DMS 273 (cell line): ENCODE measurements around the gene AQP6.
"Not testable (repeated sequence)": the region's sequence is repeated elsewhere in the genome, so short reads cannot be mapped to it uniquely, and the experiment has no call there.

Experiments
- DNase-seq: peaks from one replicate; lab custom pipeline; 2025; ENCODE audit not compliant: unreplicated experiment; lab: John Stamatoyannopoulos, UW

The AQP6 gene

DNA sequence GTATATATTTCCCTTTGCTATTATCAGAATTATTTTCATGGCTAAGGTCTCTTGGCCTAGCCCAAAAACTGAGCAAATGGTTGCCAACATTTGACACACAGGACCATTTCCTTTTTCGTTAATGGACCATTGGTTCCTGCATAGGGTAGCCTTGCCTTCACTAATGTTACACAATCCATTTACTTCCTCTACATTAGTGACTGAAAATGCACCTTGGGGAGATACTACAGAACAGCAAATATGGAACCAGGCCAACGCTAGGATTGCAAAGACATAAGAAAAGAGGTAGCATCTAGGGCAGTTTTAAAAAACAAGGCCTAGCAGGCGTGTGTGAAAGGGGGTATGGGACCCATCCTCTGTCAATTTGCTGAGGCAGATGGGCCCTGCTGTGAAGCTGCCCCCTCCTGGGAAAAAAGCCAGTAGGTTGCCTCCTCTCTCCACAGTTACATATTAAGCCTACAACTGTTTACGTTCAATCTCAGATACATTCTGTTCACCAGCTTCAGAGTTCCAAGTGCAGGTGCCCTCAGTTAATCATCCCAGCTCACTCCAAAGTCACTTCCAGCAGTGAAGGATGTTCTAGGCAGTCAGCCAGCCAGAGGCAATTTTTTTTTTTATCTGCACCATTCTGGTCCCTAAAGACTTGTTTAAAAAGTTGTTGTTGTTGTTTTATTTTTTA, 15.0 kb downstream of the AQP6 start:
- DNase-seq: peak; percentile 71

- DNase-seq: not testable (repeated sequence)
Observed at GRCh38 chr12:49989400-49989799, 16.7 kb downstream of the AQP6 start.

DNA sequence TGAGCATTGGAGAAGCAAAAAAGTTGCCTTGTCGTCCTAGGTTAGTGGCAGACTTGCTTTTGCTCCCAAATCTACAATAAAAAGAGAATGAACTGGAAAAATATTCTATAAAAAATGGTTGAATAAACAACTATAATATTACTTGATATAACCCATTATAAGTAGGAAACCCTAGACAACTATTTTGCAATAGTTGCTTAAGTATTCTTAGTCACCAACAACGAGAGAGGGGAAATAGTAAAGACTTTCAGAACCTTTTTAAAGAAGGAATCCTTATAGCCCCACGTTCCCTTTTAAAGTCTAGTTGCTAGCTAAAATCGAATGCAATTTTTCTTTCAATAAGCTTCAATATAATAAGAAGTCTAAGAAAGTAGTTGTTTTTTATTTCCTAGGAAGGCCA, 17.5 kb downstream of the AQP6 start:
- DNase-seq: no peak

- DNase-seq: no peak
Observed at GRCh38 chr12:49998453-49998852, 25.7 kb downstream of the AQP6 start.

DNA sequence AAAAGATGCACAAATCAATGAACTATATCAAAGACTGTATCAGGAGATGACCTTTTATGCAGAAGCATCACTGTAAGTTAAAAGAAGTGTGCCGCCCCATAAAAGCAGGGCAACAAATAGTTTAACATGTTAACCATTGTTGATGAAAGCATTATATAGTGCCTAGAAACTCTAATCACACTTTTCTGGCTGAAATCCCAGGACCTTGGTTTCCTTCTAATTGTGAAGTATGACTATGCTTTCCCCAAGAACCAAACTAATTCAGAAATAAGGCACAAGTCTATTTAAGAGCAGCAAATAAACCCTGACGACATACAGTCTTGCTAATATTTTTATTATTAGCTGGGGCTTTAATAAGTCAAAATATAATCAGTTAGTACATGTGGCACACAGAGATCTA, 30.8 kb downstream of the AQP6 start:
- no peak for DNase-seq

- DNase-seq: no peak
Observed at GRCh38 chr12:50004696-50005095, 31.9 kb downstream of the AQP6 start.

DNA sequence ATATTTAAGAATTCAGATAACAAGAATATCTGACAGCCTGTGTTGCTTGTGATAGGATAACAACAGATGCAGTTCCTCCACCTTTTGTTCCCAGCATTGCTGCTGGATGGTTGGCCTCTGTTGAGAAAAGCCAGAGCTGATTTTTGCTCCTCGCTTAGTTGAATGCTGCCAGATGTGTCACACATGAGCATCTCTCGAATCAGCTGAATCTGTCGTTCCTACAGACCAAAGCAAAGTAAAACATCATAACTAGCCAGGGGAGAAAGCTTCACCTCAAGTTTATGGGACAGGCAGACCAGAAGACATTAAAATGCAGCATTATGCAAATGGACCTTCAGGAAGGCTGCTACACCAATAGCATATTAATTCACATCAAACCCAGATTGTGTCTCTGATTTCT, 32.4 kb downstream of the AQP6 start:
- DNase-seq: no peak

- DNase-seq: no peak
Observed at GRCh38 chr12:50006280-50006679, 33.5 kb downstream of the AQP6 start.

GRCh38 chr12:50006754-50007442, 34.2 kb downstream of the AQP6 start:
- peak; percentile 78 for DNase-seq

- DNase-seq: no peak
Observed at GRCh38 chr12:50013361-50014147, 40.8 kb downstream of the AQP6 start.

- no peak for DNase-seq
Observed at GRCh38 chr12:50014342-50014741, 41.6 kb downstream of the AQP6 start.

DNA sequence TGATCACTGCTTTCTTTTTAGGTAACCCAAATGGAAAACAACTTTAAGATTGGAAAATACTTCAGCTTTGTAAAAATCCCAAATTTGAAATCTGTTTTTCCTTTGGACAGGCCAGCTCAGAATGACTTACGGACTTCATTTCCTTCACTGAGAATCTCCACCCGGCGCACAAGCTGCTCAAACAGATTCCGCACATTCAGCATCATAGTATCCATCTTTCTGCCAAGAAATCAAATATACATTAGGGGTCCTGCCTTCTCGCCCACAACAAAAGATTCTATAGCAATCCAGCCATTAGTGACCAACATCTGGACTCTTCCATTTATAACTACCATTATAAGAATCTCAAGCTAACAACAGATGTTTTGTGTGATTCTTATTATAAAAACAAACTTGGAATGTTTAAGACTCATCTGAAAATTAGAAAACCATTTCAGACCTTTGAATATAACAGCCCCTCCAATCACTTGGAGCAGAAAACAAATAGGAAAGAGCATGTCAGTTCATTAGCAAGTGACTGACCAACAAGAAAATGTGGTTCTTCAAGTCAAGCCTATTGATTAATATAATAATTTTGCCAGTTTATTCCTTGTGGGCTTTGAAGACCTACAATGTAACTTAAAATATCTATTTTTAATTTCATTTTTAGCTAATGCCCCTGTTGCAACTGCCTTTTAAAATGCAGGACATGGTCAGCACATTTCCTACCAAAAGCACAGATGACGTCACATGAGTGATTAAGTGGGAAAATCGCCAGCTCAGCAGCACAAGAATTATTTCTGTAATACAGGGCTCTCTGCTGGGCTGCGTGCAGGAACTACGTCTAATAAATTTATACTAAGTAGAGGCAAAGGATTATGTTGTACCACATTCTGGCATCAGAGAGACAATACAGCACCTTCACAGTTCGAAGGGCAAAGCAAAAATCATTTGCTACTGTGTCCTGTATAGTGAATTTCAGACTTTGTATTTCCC, 44.0 kb downstream of the AQP6 start:
- peak; percentile 21 for DNase-seq

- no peak for DNase-seq
Observed at GRCh38 chr12:50017641-50018040, 44.9 kb downstream of the AQP6 start.

GRCh38 chr12:50018154-50018553, 45.4 kb downstream of the AQP6 start:
- no peak for DNase-seq

DNA sequence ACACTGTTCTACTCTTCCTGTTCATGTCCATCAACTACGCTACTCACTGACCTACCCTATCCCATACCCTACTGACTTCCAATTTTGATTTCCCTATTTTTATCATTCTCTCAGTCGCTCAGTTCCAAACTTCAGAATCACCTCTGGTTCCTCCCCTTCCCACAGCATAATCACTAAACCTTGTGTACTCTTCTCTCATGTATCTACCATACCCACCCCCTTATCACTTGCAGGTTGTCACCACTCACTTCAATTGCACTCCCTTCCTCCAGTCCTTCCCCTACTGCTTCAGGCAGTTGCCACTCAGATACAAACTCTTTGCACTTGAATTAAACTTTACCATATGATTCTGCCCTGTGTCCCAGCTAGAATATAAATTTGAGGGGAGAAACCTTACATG, 46.2 kb downstream of the AQP6 start:
- DNase-seq: no peak

- no peak for DNase-seq
Observed at GRCh38 chr12:50019524-50019923, 46.8 kb downstream of the AQP6 start.

GRCh38 chr12:50021031-50021430, 48.3 kb downstream of the AQP6 start:
- no peak for DNase-seq

GRCh38 chr12:50022903-50023302, 50.2 kb downstream of the AQP6 start:
- DNase-seq: no peak

DNA sequence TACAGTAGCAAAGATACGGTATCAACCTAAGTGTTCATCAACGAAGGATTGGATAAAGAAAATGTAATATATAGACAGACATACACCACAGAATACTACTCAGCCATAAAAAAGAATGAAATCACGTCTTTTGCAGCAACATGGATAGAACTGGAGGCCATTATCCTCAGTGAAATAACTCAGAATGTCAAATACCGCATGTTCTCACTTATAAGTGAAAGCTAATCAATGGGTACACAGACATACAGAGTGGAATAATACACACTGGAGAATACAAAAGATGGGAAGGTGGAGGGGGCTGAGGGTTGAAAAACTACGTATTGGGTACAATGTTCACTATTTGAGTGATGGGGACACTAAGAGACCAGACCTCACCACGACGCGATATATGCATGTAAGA, 51.5 kb downstream of the AQP6 start:
- DNase-seq: no peak

DNA sequence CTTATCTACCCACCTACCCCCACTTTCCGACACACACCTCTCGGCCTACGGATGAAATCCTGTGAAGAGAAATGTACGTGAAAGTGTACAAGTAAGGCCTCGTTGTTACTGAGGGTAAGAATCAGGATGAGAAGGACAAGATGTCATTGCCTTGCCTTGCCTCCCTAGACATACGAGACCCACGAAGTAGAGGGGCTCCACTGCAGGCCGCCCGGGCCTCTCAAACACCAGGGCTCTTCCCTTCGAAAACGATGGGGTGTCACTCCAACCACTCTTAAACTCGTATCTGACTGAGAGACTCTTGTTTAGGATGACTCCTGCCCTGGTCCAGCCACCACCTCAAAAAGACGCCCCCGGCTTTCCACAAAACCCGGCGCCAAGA, 52.0 kb downstream of the AQP6 start:
- peak; percentile 26 for DNase-seq
